ENCODE data around the gene GIN1. TPM values are rescaled to one million over a fixed set of nuclear protein-coding genes. Genes with fewer than 3 reads are reported as not detected.
A peak's percentile ranks its signal among the peaks of the same experiment; 100 is the strongest.
"Not testable (repeated sequence)": the region's sequence is repeated elsewhere in the genome, so short reads cannot be mapped to it uniquely, and the experiment has no call there.

The GIN1 gene
- polyA plus RNA-seq, 6 donors from 2014 or later: 3.6 to 13.8 (median 9.1) TPM

DNA sequence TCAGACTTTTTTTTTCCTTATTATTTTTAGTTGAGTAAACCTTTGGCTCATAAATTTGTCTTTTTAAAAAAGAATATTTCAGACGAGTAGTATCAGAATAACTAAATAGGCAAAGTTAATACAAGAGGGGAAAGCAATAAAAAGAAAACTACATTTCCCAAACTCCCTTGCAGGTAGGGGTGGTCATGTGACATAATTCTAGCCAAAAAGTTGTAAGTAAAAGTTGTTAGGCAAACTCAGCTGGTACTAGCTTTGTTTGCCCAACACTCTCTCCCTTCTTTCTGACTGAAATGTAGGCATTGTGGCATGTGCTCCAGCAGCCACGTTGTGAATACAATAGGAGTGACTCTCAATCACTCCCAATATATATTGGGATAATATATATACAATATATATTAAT, 20.9 kb downstream of the GIN1 start:
- DNase-seq (no peak), ATAC-seq (ENCODE audit: low read depth in 2 of 2) (no peak)
- Mint-ChIP-seq H3K36me3 (peaks cover 8 to 15% of the 10 kb centered on the region in 2 donors), H3K9me3 (no peaks in the 10 kb centered on the region), H3K27ac (no peak overlapping the region), H3K4me1 (no peaks in the 10 kb centered on the region), H3K27me3 (no peaks in the 10 kb centered on the region), H3K4me3 (no peak overlapping the region)

DNA sequence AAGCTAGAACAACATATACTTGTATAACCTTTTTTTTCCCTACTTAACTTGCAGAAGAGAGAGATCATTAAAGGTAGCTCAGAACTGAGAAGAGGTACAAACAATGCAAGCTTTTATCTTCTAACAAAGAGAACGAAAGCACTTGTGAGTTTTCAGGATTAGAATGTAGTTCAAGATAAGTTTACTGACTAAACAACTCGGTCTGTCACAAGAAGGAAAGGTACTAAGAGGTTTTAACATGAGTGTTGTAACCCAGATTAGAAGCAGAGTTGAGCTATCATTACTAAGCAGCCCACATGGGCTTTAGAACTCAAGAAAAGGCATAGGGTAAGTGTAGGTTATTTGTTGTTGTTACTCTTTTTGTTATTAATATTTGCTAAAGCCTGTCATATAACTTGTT, 25.2 kb downstream of the GIN1 start:
- no peaks in the 10 kb centered on the region for H3K27me3 Mint-ChIP-seq
- no peak for ATAC-seq (ENCODE audit: low read depth in 2 of 2)
- no peak for DNase-seq
- H3K36me3 Mint-ChIP-seq: peaks cover 19 to 27% of the 10 kb centered on the region in 2 donors
- H3K27ac Mint-ChIP-seq: peak overlapping the region in 1 of 6 donors; percentile 2
- no peak overlapping the region for H3K4me3 Mint-ChIP-seq
- no peaks in the 10 kb centered on the region for H3K4me1 Mint-ChIP-seq
- H3K9me3 Mint-ChIP-seq: peaks cover 0 to 3% (median 0%) of the 10 kb centered on the region in 7 donors

DNA sequence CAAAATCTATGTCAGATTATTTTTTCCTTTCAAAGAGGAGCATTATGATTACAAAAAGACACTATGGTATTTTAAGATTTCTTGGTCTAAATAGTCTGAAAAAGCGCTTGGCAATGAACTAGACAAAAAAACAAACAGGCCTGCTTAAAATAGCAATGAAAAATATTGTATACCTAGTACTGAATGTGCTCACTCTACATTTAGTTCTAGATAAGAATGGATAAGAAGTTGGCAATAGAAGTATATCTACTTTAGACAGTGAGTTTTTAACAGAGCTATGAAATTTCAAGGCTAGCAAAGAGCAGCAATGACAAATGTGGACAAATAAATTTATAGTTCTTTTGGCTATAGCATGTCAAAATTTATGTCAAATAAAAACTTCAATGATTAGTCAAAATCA, 26.2 kb downstream of the GIN1 start:
- ATAC-seq (ENCODE audit: low read depth in 2 of 2): no peak
- no peak for DNase-seq
- Mint-ChIP-seq H3K36me3 (peaks cover 19 to 27% of the 10 kb centered on the region in 2 donors), H3K4me3 (no peak overlapping the region), H3K27me3 (no peaks in the 10 kb centered on the region), H3K27ac (no peak overlapping the region), H3K9me3 (peaks cover 0 to 3% (median 0%) of the 10 kb centered on the region in 7 donors), H3K4me1 (no peaks in the 10 kb centered on the region)

DNA sequence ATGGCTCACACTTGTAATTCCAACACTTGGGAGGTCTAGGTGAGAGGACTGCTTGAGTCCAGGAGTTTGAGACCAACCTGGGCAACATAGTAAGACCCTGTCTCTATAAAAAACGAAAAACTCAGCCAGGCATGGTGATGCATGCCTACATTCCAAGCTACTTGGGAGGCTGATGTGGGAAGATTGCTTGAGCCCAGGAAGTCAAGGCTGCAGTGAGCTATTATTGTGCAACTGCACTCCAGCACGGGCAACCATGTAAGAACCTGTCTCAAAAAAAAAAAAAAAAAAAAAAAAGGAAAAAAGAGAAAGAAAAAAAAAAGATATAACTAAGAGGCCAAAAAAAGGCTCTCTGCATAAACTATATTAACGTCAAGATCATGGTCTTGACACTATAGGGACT, 27.3 kb downstream of the GIN1 start:
- Mint-ChIP-seq H3K4me1 (no peaks in the 10 kb centered on the region), H3K4me3 (no peak overlapping the region), H3K9me3 (peaks cover 0 to 3% (median 0%) of the 10 kb centered on the region in 7 donors), H3K36me3 (peaks cover 19 to 35% of the 10 kb centered on the region in 2 donors), H3K27ac (no peak overlapping the region), H3K27me3 (no peaks in the 10 kb centered on the region)
- ATAC-seq (ENCODE audit: low read depth in 2 of 2) (no peak), DNase-seq (no peak)

DNA sequence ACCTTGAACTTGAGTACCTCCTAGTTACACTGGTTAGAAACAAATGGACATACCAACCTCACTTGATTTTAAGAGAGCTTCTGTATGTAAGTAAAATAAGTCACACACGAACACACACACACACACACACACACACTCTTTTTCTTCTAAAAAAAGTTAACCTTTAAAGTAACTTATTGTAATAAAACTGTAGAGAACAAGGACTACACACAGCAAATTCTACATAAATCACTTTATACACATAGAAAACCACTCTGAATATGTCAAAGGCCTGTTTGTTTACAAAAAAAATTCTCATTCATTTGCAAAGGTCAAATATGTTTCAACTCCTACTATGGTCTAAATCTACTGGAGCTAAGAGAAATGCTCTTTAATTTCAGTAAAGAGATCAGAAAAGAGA, 29.1 kb downstream of the GIN1 start:
- Mint-ChIP-seq H3K36me3 (peaks cover 30 to 38% of the 10 kb centered on the region in 2 donors), H3K27me3 (no peaks in the 10 kb centered on the region), H3K27ac (no peak overlapping the region), H3K4me3 (no peak overlapping the region), H3K4me1 (no peaks in the 10 kb centered on the region), H3K9me3 (peaks cover 2 to 9% (median 7%) of the 10 kb centered on the region in 7 donors)
- DNase-seq (no peak), ATAC-seq (ENCODE audit: low read depth in 2 of 2) (no peak)

DNA sequence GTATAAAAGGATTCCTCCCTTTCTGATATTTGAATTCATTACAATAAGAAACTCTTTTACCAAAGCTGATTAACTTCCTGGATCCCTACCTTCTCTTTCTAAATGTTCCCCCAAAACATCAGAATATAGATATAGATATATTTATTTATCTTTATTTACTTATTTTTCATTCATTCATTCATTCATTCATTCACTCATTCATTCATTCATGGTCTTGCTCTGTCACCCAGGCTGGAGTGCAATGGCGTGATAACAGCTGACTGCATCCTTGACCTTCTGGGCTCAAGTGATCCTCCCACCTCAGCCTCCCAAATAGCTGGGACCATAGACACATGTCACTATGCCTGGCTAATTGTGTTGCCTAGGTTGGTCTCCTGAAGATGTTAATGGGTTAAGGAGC, 30.7 kb downstream of the GIN1 start:
- Mint-ChIP-seq H3K4me1 (no peaks in the 10 kb centered on the region), H3K9me3 (peaks cover 8 to 24% (median 19%) of the 10 kb centered on the region in 7 donors), H3K4me3 (no peak overlapping the region), H3K27me3 (no peaks in the 10 kb centered on the region), H3K36me3 (peaks cover 40 to 51% of the 10 kb centered on the region in 2 donors), H3K27ac (no peak overlapping the region)
- ATAC-seq (ENCODE audit: low read depth in 2 of 2) (no peak), DNase-seq (no peak)

DNA sequence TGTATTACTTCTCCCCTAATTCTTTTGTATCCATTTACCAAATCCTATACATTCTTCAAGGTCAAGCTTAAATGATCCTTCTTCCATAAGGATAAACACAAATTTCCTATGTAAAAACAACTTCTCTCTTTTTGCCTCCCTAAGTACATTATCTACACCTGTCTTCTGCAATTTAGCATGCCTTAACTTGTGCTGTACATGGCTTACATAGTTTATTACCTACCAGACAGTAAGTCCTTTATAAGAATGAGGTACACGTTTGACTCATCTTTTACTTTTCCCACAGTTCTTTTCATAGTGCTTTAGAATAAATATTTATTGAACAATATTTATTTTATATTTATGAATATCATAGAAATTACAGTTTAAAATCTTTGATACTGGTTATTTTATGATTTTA, 33.4 kb downstream of the GIN1 start:
- no peak overlapping the region for H3K4me3 Mint-ChIP-seq
- H3K27me3 Mint-ChIP-seq: no peaks in the 10 kb centered on the region
- H3K27ac Mint-ChIP-seq: no peak overlapping the region
- no peak for ATAC-seq (ENCODE audit: low read depth in 2 of 2)
- H3K4me1 Mint-ChIP-seq: no peaks in the 10 kb centered on the region
- H3K9me3 Mint-ChIP-seq: peaks cover 23 to 51% (median 43%) of the 10 kb centered on the region in 7 donors
- no peak for DNase-seq
- H3K36me3 Mint-ChIP-seq: peaks cover 44 to 54% of the 10 kb centered on the region in 2 donors

DNA sequence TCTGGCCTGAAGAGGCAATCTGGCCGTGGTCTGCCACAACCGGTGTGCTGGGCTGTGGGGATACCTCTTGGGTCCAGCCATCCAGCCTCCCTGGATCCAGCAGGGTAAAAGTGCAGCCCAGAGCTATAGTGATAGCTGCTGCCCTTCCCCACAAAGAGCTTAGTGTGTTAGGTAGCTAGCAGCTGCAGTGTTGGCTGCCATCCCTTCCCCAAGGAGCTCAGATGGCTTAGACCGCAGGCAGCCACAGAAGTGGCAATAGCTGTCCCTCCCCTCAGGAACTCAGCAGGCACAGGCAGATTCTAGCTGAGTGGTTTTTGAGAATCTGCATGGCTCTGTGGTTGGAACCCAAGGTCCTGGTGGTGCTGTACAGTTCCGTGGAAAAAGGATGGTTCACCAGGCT, 40.1 kb downstream of the GIN1 start:
- H3K27me3 Mint-ChIP-seq: no peaks in the 10 kb centered on the region
- peaks cover 30 to 60% of the 10 kb centered on the region in 2 donors for H3K36me3 Mint-ChIP-seq
- DNase-seq (no peak), ATAC-seq (ENCODE audit: low read depth in 2 of 2) (no peak)
- H3K4me1 Mint-ChIP-seq: no peaks in the 10 kb centered on the region
- H3K9me3 Mint-ChIP-seq: peaks cover 43 to 99% (median 81%) of the 10 kb centered on the region in 7 donors
- no peak overlapping the region for H3K27ac Mint-ChIP-seq
- H3K4me3 Mint-ChIP-seq: no peak overlapping the region

DNA sequence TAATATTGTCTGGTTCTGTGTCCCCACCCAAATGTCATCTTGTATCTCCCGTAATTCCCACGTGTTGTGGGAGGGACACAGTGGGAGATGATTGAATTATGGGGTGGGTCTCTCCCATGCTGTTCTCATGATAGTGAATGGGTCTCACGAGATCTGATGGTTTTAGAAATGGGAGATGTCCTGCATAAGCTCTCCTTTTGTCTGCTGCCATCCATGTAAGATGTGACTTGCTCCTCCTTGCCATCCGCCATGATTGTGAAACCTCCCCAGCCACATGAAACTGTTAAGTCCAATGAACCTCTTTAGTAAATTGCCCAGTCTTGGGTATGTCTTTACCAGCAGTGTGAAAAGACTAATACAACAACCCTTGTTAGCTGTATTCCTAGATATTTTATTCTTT, 44.5 kb downstream of the GIN1 start:
- no peak overlapping the region for H3K4me3 Mint-ChIP-seq
- H3K27ac Mint-ChIP-seq: no peak overlapping the region
- peaks cover 39 to 79% (median 61%) of the 10 kb centered on the region in 7 donors for H3K9me3 Mint-ChIP-seq
- ATAC-seq (ENCODE audit: low read depth in 2 of 2): no peak
- H3K4me1 Mint-ChIP-seq: no peaks in the 10 kb centered on the region
- no peak for DNase-seq
- H3K36me3 Mint-ChIP-seq: peaks cover 19 to 52% of the 10 kb centered on the region in 2 donors
- peaks cover 0 to 5% (median 0%) of the 10 kb centered on the region in 3 donors for H3K27me3 Mint-ChIP-seq

DNA sequence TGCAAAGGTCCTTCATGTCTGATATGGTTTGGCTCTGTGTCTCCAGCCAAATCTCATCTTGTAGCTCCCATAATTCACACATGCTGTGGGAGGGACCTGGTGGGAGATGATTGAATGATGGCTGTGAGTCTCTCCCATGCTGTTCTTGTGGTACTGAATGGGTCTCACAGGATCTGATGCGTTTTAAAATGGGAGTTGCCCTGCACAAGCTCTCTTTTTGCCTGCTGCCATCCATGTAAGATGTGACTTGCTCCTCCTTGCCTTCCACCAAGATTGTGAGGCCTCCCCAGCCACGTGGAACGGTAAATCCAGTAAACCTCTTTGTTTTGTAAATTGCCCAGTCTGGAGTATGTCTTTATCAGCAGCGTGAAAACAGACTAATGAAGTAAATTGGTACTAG, 46.4 kb downstream of the GIN1 start:
- not testable (repeated sequence) for H3K27ac Mint-ChIP-seq; H3K4me1 Mint-ChIP-seq; H3K27me3 Mint-ChIP-seq; DNase-seq; H3K4me3 Mint-ChIP-seq; ATAC-seq (ENCODE audit: low read depth in 2 of 2)
- peaks cover 19 to 45% of the 10 kb centered on the region in 2 donors for H3K36me3 Mint-ChIP-seq
- peaks cover 34 to 60% (median 49%) of the 10 kb centered on the region in 7 donors for H3K9me3 Mint-ChIP-seq

DNA sequence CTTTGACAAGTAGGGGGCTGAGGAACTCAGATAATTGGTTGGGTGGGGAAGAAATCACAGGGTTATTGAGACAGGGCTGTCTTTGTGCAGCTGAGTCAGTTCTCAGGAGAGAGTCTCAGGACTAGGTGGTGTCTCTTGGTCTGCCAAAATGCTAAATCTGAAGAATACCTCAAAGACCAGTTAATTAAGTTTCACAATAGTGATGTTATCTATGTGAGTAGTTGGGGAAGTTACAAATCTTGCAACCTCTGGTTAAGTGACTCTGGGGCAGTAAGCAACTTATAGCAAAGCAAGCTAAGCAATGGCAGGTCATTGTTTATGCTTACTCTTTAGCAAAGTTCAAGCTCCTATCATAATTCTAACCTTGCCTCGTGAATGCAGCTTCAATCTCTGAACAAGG, 53.6 kb downstream of the GIN1 start:
- H3K4me1 Mint-ChIP-seq: no peaks in the 10 kb centered on the region
- no peak for ATAC-seq (ENCODE audit: low read depth in 2 of 2)
- no peaks in the 10 kb centered on the region for H3K27me3 Mint-ChIP-seq
- H3K36me3 Mint-ChIP-seq: no peaks in the 10 kb centered on the region
- no peaks in the 10 kb centered on the region for H3K9me3 Mint-ChIP-seq
- H3K4me3 Mint-ChIP-seq: no peak overlapping the region
- no peak for DNase-seq
- H3K27ac Mint-ChIP-seq: no peak overlapping the region

DNA sequence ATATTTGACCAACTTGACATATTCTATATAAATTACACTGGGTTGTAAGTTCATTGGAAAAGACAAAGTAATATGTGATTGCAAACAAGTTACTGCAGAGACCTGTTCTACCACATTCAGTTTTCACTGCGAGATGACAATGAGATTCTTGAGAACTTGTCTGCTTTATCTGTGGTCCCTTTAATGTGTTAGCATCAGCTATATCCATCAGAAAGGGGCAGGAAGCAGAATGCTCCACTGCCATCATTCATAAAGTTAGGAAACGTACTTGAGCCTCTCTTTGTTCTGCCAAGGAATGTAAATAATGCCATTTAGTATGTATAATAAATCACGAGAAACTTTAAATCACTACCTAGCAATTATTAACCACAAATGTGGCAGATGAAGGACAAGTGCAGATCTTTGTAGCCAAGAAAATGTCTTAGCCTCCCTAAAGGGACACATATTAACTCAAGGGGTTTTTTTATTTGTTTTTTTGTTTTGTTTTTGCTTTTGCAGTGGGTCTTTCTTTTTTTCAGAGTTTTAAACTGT, 59.4 kb downstream of the GIN1 start:
- Mint-ChIP-seq H3K27ac (no peak overlapping the region), H3K4me1 (no peaks in the 10 kb centered on the region), H3K9me3 (peaks cover 0 to 4% (median 3%) of the 10 kb centered on the region in 7 donors), H3K4me3 (no peak overlapping the region), H3K27me3 (no peaks in the 10 kb centered on the region), H3K36me3 (no peaks in the 10 kb centered on the region)
- DNase-seq (no peak), ATAC-seq (ENCODE audit: low read depth in 2 of 2) (no peak)

DNA sequence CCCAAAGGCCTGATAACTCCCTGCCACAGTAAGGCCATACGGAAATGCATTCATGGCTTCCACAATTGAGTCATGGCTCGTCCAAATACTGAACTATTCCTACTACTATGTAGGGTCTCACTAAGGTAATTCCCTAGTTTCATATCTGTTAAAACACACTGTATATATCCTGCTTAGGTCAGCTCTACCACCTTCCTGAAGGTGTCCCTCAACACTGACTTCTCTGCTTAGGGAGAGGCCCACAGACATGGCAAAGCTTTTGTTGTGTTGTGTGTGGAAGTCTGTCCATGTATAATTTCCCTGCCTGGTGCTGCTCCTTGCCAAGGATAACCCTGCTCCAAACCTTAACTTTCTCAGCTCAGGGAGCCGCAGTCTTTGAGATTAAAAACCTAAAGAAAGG, 60.4 kb downstream of the GIN1 start:
- no peaks in the 10 kb centered on the region for H3K36me3 Mint-ChIP-seq
- DNase-seq: no peak
- no peaks in the 10 kb centered on the region for H3K4me1 Mint-ChIP-seq
- no peak overlapping the region for H3K4me3 Mint-ChIP-seq
- no peak overlapping the region for H3K27ac Mint-ChIP-seq
- H3K27me3 Mint-ChIP-seq: no peaks in the 10 kb centered on the region
- peaks cover 0 to 10% (median 4%) of the 10 kb centered on the region in 7 donors for H3K9me3 Mint-ChIP-seq
- ATAC-seq (ENCODE audit: low read depth in 2 of 2): no peak

DNA sequence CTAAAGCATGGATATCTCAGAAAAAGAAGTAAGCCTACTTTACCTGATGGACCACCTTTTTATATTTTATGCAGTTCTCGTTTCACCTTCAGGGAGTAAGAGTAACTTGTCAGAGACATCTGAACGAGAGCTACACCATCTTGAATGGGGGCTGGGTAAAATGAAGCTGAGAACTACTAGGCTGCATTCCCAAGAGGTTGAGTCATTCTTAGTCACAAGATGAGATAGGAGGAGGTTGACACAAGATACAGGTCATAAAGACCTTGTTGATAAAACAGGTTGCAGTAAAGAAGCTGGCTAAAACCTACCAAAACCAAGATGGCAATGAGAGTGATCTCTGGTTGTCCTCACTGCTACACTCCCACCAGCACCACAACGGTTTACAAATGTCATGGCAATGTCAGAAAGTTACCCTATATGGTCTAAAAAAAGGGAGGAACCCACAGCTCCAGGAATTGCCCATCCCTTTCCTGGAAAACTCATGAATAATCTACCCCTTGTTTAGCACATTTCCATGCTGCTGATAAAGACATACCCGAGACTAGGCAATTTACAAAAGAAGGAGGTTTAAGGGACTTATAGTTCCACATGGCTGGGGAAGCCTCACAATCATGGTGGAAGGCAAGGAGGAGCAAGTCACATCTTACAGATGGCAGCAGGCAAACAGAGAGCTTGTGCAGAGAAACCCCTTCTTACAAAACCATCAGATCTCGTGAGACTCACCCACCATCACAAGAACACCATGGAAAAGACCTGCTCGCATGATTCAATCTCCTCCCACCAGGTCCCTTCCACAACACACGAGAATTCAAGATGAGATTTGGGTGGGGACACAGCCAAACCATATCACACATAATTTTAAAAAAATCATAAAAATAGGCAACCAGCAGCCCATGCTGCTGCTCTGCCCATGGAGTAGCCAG, 62.5 kb downstream of the GIN1 start:
- H3K27ac Mint-ChIP-seq: peak overlapping the region in 1 of 6 donors; percentile 9
- H3K36me3 Mint-ChIP-seq: no peaks in the 10 kb centered on the region
- ATAC-seq (ENCODE audit: low read depth in 2 of 2): no peak
- no peak for DNase-seq
- H3K27me3 Mint-ChIP-seq: no peaks in the 10 kb centered on the region
- H3K4me1 Mint-ChIP-seq: no peaks in the 10 kb centered on the region
- no peak overlapping the region for H3K4me3 Mint-ChIP-seq
- H3K9me3 Mint-ChIP-seq: peaks cover 0 to 10% (median 4%) of the 10 kb centered on the region in 7 donors
